ENCODE data around the gene ZNF211.

The ZNF211 gene

GRCh38 chr19:57687363-57688010 lies 54.5 kb downstream of the ZNF211 start:
- TF ChIP-seq, protein P1, sequence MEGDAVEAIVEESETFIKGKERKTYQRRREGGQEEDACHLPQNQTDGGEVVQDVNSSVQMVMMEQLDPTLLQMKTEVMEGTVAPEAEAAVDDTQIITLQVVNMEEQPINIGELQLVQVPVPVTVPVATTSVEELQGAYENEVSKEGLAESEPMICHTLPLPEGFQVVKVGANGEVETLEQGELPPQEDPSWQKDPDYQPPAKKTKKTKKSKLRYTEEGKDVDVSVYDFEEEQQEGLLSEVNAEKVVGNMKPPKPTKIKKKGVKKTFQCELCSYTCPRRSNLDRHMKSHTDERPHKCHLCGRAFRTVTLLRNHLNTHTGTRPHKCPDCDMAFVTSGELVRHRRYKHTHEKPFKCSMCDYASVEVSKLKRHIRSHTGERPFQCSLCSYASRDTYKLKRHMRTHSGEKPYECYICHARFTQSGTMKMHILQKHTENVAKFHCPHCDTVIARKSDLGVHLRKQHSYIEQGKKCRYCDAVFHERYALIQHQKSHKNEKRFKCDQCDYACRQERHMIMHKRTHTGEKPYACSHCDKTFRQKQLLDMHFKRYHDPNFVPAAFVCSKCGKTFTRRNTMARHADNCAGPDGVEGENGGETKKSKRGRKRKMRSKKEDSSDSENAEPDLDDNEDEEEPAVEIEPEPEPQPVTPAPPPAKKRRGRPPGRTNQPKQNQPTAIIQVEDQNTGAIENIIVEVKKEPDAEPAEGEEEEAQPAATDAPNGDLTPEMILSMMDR (IDR thresholded peaks at IDR 0.05; ENCODE audit: control insufficient read depth, insufficient read depth, low read depth, low read length, missing control alignments): no peak
- no peak for DNase-seq (ENCODE audit: low read depth)
- no peak overlapping the region for H3K4me3 ChIP-seq (ENCODE audit: control insufficient read depth, low read depth, low read length)

GRCh38 chr19:57688011-57688763 lies 55.2 kb downstream of the ZNF211 start:
- DNase-seq (ENCODE audit: low read depth): no peak
- no peak overlapping the region for H3K4me3 ChIP-seq (ENCODE audit: control insufficient read depth, low read depth, low read length)
- TF ChIP-seq, protein P1 (IDR thresholded peaks at IDR 0.05; ENCODE audit: control insufficient read depth, insufficient read depth, low read depth, low read length, missing control alignments): no peak

DNA sequence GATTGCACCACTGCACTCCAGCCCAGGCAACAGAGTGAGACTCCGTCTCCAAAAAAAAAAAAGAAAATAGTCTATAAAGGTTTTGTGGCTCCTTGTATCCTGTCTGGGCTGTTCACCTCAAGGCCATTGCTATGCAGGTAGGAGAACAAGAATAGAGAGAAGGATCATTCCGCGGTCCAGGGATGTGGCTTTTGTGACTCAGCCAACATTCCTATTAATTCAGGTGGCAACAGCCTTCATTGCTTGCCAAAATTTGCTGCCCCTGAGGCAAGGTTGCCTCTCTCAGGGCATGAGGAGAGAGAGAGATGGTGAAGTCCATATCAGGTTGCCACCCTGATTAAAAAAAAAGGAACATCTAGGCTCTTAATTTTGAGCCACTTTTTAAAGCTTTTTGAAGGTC lies 56.8 kb downstream of the ZNF211 start:
- TF ChIP-seq, protein P1 (IDR thresholded peaks at IDR 0.05; ENCODE audit: control insufficient read depth, insufficient read depth, low read depth, low read length, missing control alignments): no peak
- no peak overlapping the region for H3K4me3 ChIP-seq (ENCODE audit: control insufficient read depth, low read depth, low read length)
- no peak for DNase-seq (ENCODE audit: low read depth)

Measured in AG09309 (cell line).